Right renal cortex interstitium (tissue), 3 donors: ENCODE measurements around the gene TEX9. TPM values are rescaled to one million over a fixed set of nuclear protein-coding genes. Genes with fewer than 3 reads are reported as not detected.
"Not testable (repeated sequence)": the region's sequence is repeated elsewhere in the genome, so short reads cannot be mapped to it uniquely, and the experiment has no call there.

ENCODE experiments used
- DNase-seq, 3 donors: peaks; one replicate each; pipeline ENCODE4 v3.0.0-alpha.2; 2013; ENCODE audit warnings: low read depth in 3 of 3, low spot score in 2 of 3
- polyA plus RNA-seq, 3 donors: library from polyadenylated mRNA; unstranded; fragments of 120-200 nt; gene quantifications; one replicate each; pipeline ENCODE4 v1.2.1, GENCODE V29; 2013; ENCODE audit not compliant: insufficient read length in 3 of 3

The TEX9 gene
- polyA plus RNA-seq, 3 donors, result 24.2 to 35.0 (median 33.0) TPM

DNA sequence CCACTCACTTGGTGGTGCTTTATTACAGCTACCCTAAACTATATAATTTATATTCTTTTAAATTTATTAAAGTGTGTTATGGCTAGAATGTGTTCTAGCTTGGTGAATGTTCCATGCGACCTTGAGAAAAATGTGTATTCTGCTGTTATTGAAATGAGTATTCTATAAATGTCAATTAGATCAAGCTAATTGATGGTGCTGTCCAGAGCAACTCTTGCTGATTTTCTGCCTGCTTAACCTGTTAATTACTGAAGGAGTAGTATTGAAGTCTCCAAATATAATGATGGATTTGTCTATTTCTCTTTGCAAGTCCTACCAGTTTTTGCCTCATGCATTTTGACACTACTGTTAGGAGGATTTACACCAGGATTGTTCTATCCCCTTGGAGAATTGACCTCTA, 3.2 kb upstream of the TEX9 start:
- no peak for DNase-seq

DNA sequence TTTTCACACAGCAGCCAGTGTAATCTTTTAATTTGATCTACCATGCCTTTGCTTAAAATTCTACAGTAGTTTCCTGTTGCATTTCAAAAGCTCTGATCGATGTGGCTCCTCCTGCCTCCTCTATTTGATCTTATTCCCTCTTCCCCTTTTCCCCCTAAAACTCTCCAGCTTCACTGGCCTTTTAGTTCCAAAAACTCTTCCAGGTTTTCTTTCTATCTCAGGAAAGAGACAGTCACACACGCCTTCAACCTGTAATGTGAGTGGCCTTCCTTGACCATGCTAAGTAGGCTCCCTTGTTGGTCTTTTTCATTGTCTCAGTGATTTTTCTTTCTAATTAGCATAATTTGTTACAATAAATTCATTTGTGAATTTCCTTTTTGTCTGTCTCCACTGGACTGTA, 985 bp downstream of the TEX9 start:
- DNase-seq, result peak in 1 of 3 donors; percentile 0

DNA sequence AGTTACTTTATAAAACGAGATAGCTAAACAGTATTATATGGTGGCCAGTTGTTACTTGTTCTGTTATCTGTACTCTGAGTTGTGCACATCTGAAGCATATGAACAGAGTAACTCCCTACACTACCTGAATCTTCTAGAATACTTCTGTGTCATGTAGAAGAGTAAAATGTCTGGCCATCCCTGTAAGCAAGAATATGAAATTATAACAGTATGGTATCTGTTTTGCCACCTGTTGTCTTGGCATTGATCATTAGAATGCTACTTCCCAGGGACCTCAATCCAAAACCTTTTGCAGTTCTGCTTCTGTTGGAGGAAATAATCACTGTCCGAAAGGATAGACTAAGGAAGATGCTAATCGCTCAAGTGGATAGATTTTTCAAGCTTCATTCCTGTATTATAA, 1.9 kb downstream of the TEX9 start:
- DNase-seq, result no peak

DNA sequence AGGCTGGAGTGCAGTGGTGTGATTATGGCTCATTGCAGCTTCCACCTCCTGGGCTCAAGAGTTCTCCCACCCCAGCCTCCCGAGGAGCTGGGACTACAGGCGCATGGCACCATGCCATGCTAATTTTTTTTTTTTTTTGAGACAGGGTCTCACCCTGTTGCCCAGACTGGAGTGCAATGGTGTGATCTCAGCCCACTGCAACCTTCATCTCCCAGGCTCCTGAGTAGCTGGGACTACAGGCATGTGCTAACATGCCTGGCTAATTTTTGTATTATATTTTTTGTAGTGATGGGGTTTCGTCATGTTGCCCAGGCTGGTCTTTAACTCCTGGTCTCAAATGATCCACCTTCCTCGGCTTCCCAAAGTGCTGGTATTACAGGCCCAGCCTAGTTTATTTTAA, 4.0 kb downstream of the TEX9 start:
- DNase-seq, result no peak

DNA sequence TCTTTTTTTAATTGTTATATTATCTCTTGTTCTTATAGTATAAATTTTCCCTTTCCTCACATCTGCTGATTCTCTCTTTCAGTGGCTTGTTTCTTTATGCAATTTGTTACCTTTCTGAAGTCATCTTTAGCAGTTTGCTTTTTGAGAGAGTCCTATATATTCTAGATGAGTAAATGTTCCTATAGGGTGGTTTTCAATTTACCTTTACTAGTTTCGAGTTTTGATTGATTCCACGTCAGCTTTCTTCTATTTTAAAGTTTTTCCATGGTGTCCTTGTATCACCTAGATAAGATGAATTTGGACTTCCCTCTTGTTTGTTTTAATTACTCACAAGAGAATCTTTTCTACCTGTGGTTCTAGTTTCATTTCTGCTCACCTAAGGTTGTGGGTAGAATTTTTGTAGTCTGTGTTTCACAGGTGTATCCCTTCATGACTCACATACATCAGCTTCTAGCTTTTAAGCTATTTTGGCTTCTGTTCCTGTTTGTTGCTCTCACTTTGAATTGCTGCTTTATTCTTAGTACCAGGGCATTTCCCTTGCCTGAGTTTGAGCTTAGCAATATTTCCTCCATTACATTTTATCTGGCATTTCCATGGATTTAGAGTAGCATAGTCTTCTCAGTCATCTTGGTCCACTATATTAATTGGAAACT, 6.4 kb downstream of the TEX9 start:
- no peak for DNase-seq

DNA sequence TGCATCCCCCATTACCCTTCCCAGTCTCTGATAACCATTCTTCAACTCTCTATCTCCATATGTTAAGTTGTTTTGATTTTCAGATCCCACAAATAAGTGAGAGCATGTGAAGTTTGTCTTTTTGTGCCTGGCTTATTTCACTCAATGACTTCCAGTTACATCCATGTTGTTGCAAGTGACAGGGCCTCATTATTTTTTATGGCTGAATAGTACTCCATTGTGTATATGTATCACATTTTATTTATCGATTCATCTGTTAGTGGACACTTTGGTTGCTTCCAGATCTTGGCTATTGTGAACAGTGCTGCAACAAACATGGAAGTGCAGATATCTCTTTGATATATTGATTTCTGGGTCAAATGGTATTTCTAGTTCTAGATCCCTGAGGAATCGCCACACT, 9.5 kb downstream of the TEX9 start:
- not testable (repeated sequence) for DNase-seq

DNA sequence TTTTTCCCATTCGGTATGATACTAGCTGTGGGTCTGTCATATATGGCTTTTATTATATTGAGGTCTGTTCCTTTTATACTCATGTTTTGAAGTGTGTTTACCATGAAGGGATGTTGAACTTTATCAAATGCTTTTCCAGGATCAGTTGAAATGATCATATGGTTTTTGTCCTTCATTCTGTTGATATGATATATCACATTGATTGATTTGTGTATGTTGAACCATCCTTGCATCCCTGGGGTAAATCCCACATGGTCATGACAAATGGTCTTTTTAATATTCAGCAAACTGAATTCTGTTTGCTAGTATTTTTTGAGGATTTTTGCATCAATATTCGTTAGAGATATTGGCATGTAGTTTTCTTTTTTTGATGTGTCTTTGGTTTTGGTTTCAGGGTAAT, 12.6 kb downstream of the TEX9 start:
- DNase-seq, result not testable (repeated sequence)

DNA sequence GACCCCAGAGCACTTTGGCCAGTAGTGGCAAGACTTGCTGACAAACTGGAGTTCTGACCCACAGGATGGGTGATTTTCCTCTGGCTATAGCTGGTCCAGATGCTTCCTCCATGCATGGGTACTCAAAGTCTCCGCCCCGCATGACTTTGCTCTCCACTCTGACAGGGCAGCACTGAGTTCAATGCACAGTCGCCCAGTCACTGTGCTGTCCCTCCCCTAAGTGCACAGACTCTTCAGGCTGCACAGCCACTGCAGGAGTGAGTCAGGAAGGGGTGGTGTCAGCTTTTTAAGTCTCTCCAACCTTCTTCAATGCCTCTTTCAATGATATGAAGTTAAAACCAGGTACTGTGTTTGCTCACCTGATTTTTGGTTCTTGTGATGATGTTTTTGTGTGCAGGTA, 17.8 kb downstream of the TEX9 start:
- no peak for DNase-seq

DNA sequence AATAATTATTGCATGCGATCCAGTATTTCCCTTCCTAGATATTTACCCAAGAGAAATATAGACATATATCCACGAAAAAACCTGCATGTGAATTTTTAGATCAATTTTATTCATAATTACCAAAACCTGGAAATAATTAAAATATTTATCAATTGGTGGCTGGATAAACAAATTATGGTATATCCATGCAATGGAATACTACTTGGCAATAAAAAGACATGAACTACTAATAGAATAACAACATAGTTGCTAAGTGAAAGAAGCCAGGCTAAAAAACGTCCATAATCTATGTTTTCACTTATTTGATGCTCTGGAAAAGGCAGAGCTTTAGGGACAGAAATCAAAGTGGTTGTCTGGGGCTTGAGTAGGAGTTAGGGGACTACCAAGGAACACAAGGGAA, 20.7 kb downstream of the TEX9 start:
- DNase-seq, result no peak

DNA sequence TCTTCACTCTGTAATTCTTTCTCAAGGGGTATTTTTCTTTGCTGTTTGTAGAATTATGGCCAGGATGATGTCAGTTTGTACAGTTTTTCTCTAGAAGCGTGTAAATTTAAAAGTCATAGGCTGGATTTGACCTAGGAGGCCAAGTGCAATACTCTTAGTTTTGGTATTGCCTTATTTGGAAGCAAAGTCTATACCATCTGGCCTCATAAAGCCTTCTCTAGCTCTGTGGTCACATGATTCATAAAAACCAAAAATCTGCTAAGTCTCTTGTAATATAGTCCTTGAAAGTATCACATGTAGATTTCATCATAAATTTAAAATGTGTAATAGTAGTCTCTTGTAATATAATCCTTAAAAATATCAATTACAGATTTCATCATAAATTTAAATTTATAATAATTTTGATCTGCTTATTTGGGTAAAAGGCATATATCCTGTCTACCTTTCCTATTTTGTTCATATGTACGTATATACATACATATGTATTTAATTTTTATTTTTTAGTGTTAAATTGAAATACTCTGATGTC, 25.6 kb downstream of the TEX9 start:
- no peak for DNase-seq

DNA sequence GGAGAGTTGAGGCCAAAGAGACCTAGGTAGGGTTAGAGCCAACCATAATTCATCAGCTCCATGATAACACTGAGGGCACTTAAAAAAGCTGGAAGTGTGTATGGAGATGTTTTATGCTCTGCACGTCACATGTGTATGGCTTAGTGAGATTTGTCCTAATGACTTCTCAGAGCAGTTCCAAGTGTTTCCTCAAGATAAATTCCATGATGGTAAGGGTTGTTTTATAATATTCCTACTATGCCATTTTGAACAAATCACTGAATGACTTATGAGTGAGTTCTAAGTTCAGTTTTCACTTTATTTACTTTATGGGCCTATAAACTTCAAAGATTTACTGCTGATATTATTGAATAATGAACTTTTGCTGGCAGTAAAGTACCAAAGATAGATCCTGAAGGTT, 28.1 kb downstream of the TEX9 start:
- no peak for DNase-seq

DNA sequence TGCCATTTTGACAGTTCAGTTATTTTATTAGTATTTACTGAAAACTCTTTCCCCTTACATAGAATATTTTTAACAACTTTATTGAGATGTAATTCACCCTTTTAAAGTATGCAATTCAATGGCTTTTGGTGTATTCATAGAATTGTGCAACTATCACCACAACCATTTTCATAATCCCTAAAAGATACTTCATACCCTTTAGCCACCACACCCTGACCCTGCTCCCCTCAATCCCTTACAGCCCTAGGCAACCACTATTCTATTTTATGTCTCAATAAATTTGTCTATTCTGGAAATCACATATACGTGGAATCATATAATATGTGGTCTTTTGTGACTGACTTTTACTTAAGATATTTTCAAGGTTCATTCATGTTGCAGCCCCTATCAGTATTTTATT, 29.7 kb downstream of the TEX9 start:
- no peak for DNase-seq

DNA sequence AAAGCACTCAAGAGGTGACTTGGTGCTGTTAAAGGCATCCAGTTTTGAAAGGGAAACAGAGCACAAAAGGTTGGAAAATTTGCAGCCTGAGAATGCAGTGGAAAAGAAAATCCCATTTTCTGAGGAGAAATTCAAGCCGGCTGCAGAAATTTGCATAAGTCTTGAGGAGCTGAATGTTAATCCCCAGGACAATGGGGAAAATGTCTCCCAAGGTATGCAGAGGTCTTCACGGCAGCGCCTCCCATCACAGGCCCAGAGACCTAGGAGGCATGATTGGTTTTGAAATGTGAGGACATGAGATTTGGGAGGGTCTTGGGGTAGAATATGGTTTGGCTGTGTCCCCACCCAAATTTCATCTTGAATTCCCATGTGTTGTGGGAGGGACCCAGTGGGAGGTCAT, 32.1 kb downstream of the TEX9 start:
- DNase-seq, result not testable (repeated sequence)

DNA sequence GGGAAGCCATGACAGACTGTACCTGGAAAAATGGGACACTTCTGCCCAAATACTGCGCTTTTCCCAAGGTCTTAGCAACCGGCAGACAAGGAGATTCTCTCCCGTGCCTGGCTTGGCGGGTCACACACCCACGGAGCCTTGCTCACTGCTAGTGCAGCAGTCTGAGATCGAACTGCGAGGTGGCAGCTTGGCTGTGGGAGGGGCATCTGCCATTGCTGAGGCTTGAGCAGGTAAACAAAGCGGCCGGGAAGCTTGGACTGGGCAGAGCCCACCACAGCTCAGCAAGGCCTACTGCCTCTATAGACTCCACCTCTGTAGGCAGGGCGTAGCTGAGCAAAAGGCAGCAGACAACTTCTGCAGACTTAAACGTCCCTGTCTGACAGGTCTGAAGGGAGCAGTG, 34.0 kb downstream of the TEX9 start:
- DNase-seq, result not testable (repeated sequence)

DNA sequence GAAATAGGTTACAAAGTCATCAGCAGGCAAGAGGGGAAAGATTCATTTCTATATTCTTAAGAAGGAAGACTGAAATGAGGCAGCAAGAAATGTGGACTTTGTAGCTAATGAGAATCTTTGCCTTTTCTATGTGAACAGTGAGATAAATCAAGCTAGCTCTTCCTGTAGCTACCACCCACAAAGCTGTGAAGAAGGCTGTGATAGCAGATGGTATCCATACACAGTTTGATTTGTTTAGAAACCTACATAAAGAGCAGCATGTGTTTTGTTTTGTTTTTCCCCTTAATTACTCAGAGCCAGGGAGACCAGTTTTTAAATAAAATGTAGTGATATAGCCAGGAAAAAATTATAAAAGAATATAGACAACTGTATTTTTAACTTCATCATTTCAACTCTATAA, 45.5 kb downstream of the TEX9 start:
- DNase-seq, result peak in 2 of 3 donors; percentile 10 to 17

DNA sequence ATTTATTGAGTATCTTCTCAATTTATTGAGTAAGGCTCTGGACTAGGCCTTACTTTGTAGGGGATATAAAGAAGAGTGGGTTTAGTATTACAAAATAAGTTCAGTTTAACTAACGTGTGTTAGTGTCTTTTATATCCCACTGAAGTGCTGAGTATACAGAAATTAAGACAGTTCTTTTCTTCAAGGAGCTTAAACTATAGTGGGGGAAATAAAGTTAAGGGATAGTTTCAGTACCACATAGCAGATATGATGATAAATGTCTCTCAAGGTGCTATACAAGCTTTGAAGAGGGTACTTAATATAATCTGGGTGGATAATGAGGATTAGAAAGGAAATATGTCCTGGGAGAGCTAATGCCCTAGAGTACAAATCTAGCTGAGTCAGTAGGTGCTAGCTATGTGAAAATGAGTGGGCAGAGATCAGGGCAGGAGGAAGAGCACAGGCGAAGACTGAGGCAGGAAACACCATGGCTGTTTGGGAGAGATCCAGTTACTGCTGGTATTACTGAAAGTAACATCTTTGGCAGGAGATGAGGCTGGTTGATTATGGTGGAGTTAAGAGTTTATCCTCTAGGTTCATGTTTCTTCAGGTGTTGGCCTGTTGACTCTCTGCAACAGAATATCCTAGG, 46.0 kb downstream of the TEX9 start:
- no peak for DNase-seq

DNA sequence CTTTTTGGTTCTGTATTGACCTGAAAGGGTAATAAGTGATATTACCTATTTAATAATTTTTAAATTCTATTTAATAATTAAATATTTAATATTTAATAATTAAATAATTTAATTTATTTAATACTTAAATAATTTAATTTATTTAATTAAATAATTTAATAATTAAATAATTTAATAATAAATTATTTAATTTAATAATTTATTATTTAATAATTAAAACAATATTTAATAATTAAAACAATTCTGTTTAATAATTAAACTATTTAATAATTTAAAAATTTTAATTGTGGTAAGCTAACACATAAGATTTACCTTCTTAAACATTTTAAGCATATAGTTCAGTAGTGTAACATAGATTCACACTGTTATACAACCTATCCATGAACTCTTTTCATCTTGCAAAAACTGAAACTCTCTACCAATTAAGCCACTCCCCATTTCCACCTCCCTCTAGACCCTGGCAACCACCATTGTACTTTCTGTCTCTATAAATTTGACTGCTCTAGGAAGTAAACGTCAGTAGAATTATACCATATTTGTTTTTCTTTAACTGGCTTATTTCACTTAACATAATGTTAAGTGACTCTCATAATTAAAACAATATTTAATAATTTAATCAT, 48.0 kb downstream of the TEX9 start:
- not testable (repeated sequence) for DNase-seq

DNA sequence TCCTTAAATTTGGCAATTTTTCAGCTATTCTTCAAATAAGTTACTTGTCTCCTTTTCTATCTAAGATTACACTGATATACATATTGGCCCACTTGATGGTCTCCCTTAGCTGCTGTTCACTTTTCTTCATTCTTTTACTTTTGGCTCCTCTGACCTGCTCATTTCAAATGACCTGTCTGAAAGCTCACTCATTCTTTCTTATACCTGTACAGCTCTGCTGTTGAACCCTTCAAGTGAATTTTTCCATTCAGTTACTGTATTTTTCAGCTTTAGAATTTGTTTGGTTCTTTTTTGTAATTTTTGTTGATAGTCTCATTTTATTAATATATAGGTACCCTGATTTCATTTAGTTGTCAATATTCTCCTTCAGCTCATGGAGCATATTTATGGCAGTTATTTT, 60.0 kb downstream of the TEX9 start:
- DNase-seq, result no peak

DNA sequence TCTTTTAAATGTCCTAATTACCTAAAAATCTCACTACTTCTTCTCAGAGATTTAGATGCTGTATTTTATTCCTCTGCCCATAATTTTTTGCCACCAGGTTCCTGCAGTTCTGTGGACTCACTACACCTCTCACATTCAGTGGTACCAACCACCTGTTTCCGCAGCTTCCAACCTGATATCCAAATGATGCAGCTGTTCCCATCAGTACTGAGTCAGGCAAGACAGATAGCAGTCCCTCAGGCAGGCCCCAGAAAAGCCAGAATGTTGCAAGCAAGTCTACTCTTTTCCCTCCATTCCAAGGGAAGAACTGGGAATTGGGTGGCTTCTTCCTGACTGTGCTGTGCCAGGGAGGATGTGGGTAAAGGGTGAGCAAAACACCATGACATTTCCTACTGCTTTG, 60.8 kb downstream of the TEX9 start:
- DNase-seq, result no peak

DNA sequence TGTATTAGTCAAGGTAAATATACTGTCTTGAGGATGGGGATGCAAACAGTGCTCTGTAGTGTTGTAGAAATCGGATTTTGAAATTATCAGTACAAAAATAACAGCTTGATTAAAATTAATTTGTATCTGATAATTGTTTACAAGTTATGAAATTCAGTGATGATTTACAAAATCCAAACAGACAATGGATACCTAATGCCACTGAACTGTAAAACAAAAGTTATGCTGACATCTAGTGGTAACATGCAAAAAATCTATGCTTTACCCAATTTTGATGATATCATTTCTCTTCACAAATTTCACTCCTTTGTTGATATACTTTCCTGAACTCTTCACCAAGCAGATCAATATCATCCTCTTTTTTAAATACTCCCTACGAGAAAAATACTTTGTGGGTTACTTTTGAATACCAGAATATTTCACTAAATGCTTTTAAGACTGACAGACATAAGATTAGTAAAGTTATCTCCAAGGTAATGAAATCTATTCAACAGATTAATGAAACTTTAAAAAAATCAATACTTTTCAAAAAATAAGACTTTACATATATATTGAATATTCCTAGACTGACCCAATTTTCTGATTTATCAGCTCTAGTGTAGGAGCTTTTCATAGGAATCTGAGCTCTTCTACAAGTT, 63.7 kb downstream of the TEX9 start:
- no peak for DNase-seq

DNA sequence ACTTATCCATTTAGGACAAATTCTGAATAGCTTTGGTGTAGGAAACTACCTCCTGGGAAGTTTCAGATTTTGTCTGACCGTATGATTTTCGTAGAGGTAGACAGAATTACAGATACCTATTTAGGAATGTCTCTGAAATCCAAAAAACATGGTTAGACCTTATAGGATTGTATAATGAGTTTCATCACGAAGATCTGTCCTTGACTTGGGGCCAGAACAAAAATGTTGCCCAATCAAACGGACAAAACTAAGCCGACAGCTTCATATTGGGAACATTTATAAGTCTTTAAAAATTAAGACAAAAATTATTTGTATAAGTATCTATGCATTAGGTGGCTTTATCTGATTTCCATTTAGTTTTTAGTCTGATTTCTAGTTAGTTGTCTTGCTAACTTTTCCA, 67.1 kb downstream of the TEX9 start:
- no peak for DNase-seq
